Central memory CD8-positive, alpha-beta T cell (primary cell): Measurements from ENCODE around the gene FRMD4A.

Source experiments
- ATAC-seq: fragments of 150-1000 bp; cut with Tn5 transposase; replicated peaks from 2 replicates; pipeline ENCODE4 v1.10.0; 2022; ENCODE audit warnings: mild to moderate bottlenecking, moderate FRiP score, moderate number of reproducible peaks; ENCODE audit not compliant: poor library complexity, severe bottlenecking; ENCODE audit errors: extremely low read depth
- DNase-seq, 2 donors: peaks; one replicate each; pipeline ENCODE4 v3.0.0; 2021; ENCODE audit warnings: low spot score in 2 of 2
- H3K27ac Mint-ChIP-seq: one replicate; pipeline ENCODE4 v1.8.0; 2022; ENCODE audit warnings: low read depth, mild to moderate bottlenecking, moderate library complexity, mixed read lengths
- H3K27me3 Mint-ChIP-seq: one replicate; pipeline ENCODE4 v1.8.0; 2022; ENCODE audit warnings: mixed read lengths
- H3K36me3 Mint-ChIP-seq: one replicate; pipeline ENCODE4 v1.8.0; 2022; ENCODE audit warnings: mild to moderate bottlenecking, moderate library complexity, mixed read lengths; ENCODE audit not compliant: insufficient read depth
- H3K4me1 Mint-ChIP-seq: one replicate; pipeline ENCODE4 v1.8.0; 2022; ENCODE audit warnings: mixed read lengths
- H3K4me3 Mint-ChIP-seq: one replicate; pipeline ENCODE4 v1.8.0; 2022; ENCODE audit warnings: mild to moderate bottlenecking, moderate library complexity, mixed read lengths
- H3K9me3 Mint-ChIP-seq: one replicate; pipeline ENCODE4 v1.8.0; 2022; ENCODE audit warnings: mixed read lengths

FRMD4A gene

DNA sequence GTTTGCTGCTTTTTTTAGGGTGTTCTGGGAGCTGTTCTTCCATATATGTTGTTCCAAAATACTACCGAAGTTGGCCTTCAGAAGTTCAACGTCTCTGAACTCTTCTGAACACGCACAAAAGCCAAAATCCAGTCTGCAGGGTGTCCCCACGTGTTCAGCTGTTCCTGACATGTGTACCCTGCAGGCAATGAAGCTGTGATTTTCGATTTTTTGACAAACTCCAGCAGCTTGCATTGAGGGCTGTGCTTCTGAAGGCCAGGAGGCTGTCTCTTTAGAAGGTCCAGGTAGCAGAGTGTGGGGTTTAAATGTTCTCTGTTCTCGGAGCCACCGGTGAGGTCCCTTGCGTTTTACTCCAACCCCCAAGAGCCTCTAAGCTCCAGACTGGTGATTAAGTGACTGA, 598.9 kb downstream of the FRMD4A start:
- H3K4me3 Mint-ChIP-seq: no peak overlapping the region
- H3K27ac Mint-ChIP-seq: no peak overlapping the region
- H3K36me3 Mint-ChIP-seq: peaks cover 2% of the 10 kb centered on the region
- DNase-seq (no peak), ATAC-seq (no peak)
- H3K4me1 Mint-ChIP-seq: no peaks in the 10 kb centered on the region
- H3K27me3 Mint-ChIP-seq: no peaks in the 10 kb centered on the region
- no peaks in the 10 kb centered on the region for H3K9me3 Mint-ChIP-seq

DNA sequence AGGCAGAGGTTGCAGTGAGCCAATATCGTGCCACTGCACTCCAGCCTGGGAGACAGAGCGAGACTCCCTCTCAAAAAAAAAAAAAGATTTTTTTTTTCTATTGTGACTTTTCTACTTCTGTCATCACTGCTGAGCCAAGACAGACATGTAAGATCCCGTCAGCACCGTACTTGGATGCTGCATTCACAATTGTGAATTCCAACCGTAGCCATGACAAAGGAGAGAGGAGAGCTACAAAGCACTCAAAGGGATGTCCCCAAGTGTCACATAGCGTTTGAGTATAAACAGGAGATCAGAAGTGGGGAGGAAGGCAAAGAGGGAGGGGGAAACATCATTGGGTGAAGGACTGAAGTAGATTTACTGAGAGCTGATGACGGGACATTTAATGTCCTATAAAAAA, 599.8 kb downstream of the FRMD4A start:
- Mint-ChIP-seq H3K36me3 (peaks cover 2% of the 10 kb centered on the region), H3K27me3 (no peaks in the 10 kb centered on the region), H3K27ac (no peak overlapping the region), H3K4me1 (no peaks in the 10 kb centered on the region), H3K4me3 (no peak overlapping the region), H3K9me3 (no peaks in the 10 kb centered on the region)
- DNase-seq (no peak), ATAC-seq (no peak)

DNA sequence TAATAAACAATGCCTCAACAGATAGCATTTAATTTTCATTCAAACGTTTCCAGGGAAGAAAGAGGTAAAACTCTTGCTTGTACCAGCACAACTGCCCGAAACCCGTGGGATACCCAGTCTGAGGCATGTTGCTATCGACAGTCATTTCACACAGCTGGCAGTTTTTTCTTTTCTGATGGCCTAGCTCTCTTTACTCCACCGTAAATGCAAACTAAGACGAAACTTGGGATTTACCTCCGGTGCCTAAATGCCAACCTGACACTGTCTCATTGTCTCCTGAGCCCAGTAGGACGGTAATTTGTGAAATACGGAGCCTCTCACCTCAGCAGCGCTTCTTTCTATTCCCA, 600.4 kb downstream of the FRMD4A start:
- Mint-ChIP-seq H3K27me3 (no peaks in the 10 kb centered on the region), H3K36me3 (peaks cover 2% of the 10 kb centered on the region), H3K4me3 (no peak overlapping the region), H3K9me3 (no peaks in the 10 kb centered on the region), H3K4me1 (no peaks in the 10 kb centered on the region), H3K27ac (no peak overlapping the region)
- DNase-seq: no peak
- no peak for ATAC-seq

DNA sequence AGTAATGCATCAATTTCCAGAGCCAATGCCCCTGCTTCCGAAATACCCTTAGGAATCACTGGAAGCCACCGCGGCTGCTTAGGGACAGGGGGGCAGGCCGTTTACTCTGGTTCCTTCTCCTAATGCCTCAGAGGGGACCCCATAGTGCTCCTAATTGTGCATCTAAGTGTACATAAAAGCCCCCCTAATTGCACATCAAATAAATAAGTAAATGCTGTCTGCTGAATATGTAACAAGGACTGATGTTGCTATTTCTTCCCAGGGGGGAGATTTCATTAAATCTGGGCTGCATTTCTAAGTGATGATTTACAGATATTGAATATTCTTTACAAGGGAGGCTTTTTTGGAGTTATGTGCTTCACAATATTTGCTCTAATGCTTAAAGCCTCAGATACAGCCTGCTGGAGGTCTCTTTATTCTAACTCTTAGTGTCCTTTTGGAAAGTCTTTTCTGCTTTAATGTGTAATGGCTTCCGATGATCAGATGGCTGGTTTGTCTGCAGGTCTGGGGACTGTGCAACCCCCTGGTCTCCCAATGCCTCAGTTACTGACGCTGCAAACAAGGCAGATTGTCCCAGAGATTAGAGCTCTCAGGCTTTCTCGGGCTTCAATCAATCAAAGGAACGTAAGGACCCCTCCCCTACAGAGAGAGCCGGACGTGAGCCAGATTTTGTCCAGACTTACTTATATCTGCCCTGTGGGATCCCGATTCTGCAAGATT, 601.0 kb downstream of the FRMD4A start:
- no peaks in the 10 kb centered on the region for H3K27me3 Mint-ChIP-seq
- no peak overlapping the region for H3K4me3 Mint-ChIP-seq
- DNase-seq: no peak
- H3K36me3 Mint-ChIP-seq: peaks cover 2% of the 10 kb centered on the region
- no peak for ATAC-seq
- H3K4me1 Mint-ChIP-seq: no peaks in the 10 kb centered on the region
- no peaks in the 10 kb centered on the region for H3K9me3 Mint-ChIP-seq
- H3K27ac Mint-ChIP-seq: no peak overlapping the region

DNA sequence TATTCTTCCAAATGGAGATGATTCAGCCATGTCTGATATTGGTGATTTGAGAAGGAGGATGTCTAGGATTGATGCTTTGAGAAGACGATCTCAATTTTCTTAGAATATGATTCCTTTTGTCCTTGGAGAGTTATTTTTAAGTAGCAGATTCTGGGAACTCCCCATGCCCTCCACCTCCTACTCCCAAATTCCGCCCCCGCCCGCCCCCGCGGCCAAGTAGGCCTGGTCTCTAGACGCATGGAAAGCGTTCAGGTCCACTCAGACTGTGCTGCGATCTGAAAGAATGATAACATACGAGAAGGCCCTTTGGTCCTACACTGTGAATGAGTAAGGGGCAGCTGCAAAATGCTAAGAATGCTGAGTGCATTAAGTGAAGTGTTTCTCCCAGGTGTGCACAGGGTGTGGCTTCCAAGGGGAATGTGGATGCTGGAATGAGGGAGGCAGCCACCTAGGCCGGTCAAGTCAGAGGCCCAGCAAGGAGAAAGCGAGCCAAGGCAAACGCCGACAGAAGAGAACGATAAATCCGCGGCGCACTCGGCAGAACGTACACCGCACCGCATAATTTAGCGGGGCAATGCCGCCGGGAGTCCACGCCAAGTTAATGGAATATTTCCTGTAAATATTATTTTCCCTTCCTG, 601.7 kb downstream of the FRMD4A start:
- no peak overlapping the region for H3K4me3 Mint-ChIP-seq
- peaks cover 2% of the 10 kb centered on the region for H3K36me3 Mint-ChIP-seq
- no peaks in the 10 kb centered on the region for H3K4me1 Mint-ChIP-seq
- H3K9me3 Mint-ChIP-seq: no peaks in the 10 kb centered on the region
- ATAC-seq: no peak
- no peaks in the 10 kb centered on the region for H3K27me3 Mint-ChIP-seq
- H3K27ac Mint-ChIP-seq: no peak overlapping the region
- DNase-seq: no peak

DNA sequence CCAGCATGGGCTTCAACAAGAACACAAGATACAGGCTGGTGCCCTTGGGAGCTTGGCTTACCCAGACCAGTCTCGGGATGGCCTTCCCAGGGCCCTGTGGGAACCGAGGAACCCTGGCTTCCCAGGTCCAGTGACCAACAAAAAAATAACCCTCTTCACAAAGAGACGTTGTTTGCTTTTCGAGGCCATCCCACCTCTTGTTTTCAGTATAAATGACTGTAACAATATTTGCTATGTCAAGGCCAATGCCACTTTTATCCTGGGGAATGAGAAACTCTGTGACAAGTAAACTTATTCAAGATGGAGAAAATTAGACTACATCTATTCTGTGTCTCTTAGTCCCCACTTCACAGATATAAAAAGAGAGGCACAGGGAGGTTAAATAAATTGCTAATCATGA, 605.1 kb downstream of the FRMD4A start:
- Mint-ChIP-seq H3K9me3 (no peaks in the 10 kb centered on the region), H3K27ac (no peak overlapping the region), H3K27me3 (no peaks in the 10 kb centered on the region), H3K4me3 (no peak overlapping the region), H3K36me3 (no peaks in the 10 kb centered on the region), H3K4me1 (no peaks in the 10 kb centered on the region)
- DNase-seq (no peak), ATAC-seq (no peak)

DNA sequence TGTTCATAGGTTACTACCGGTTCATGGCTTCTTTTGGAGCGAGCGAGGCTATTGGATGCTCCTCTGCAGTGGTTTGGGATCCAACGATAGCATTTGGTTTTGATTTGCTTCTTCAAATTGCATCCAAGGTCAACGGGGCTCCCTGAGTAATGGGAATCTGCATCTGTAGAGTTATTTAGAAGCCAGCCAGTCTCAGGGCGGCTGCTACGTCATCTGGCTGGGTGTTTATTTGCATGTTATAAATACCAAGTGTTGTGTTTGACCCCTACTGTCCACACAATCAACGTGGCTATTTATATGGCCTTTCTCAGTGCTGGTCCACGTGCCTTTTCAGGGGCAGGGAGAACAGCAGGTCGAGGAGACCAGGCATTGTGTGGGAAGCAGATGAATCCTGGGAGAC, 606.2 kb downstream of the FRMD4A start:
- Mint-ChIP-seq H3K27ac (no peak overlapping the region), H3K9me3 (no peaks in the 10 kb centered on the region), H3K36me3 (no peaks in the 10 kb centered on the region), H3K4me1 (no peaks in the 10 kb centered on the region), H3K27me3 (no peaks in the 10 kb centered on the region), H3K4me3 (no peak overlapping the region)
- ATAC-seq (no peak), DNase-seq (no peak)

DNA sequence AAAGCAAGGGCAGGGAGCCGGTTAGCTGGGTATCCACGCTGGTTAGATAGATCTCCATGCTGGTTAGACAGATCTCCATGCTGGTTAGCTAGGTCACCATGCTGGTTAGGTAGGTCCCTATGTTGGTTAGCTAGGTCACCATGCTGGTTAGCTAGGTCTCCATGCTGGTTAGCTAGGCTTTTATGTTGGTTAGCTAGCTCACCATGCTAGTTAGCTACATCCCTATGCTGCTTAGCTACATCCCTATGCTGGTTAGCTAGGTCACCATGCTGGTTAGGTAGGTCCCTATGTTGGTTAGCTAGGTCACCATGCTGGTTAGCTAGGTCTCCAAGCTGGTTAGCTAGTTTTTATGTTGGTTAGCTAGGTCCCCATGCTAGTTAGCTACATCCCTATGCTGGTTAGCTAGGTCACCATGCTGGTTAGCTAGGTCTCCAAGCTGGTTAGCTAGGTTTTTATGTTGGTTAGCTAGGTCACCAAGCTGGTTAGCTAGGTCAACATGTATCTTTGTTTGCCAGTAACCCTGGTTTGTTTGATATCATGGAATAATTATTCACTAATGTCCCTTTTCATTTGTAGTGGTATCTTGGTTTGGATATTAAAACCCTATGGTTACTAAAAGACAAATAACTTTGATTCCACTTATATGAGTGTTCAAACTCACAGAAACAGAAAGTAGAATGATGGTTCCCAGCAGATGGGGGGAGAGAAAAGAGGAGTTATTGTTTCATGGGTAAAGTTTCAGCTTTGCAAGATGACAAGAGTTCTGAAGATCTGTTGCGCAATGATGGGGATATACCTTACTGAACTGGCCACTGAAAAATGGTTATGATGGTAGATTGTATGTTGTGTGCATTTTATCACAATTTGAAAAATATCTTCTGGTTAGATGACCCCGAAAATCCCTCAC, 607.7 kb downstream of the FRMD4A start:
- H3K27me3 Mint-ChIP-seq: no peaks in the 10 kb centered on the region
- no peaks in the 10 kb centered on the region for H3K9me3 Mint-ChIP-seq
- H3K27ac Mint-ChIP-seq: no peak overlapping the region
- ATAC-seq: no peak
- H3K4me3 Mint-ChIP-seq: no peak overlapping the region
- no peaks in the 10 kb centered on the region for H3K4me1 Mint-ChIP-seq
- no peak for DNase-seq
- H3K36me3 Mint-ChIP-seq: peaks cover 2% of the 10 kb centered on the region

DNA sequence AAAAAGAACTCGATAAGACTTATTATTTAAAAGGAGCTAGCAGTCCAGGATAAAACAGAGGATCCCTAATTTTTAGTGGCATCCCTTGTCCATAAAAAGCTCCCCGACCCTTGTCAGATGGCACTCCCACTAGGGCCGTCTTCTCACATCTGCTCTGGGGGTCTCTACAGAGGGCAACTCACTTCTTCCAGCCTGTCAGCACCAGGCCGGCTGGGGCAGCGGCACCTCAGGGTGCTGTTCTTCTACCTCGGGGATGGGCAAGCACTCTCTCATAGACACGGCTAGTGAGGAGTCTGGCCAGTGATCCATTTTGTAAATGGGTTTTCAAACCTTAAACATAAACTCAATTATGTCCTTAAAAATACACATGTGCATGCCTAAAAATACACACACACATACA, 609.2 kb downstream of the FRMD4A start:
- no peaks in the 10 kb centered on the region for H3K27me3 Mint-ChIP-seq
- no peak overlapping the region for H3K4me3 Mint-ChIP-seq
- H3K9me3 Mint-ChIP-seq: no peaks in the 10 kb centered on the region
- H3K36me3 Mint-ChIP-seq: peaks cover 4% of the 10 kb centered on the region
- no peak overlapping the region for H3K27ac Mint-ChIP-seq
- ATAC-seq: no peak
- no peak for DNase-seq
- no peaks in the 10 kb centered on the region for H3K4me1 Mint-ChIP-seq

DNA sequence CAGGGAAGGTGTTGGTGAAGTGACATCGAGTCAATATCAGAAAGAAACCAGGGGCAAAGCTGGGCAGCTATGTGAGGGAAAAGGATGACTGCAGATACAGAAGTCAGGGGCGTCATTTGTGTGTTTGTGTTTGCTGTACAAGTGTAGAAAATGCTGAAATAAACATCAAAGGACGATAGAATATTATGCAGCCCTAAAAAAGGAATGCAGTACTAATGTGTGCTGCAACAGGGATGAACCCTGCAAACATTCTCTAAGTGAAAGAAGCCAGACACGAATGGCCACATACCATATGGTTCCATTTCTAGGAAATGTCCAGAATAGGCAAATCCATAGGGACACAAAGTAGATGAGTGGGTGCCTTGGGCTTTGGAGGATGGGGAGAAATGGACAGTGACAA, 610.0 kb downstream of the FRMD4A start:
- Mint-ChIP-seq H3K27me3 (no peaks in the 10 kb centered on the region), H3K9me3 (no peaks in the 10 kb centered on the region), H3K36me3 (peaks cover 4% of the 10 kb centered on the region), H3K4me3 (no peak overlapping the region), H3K4me1 (no peaks in the 10 kb centered on the region), H3K27ac (no peak overlapping the region)
- ATAC-seq (no peak), DNase-seq (no peak)

DNA sequence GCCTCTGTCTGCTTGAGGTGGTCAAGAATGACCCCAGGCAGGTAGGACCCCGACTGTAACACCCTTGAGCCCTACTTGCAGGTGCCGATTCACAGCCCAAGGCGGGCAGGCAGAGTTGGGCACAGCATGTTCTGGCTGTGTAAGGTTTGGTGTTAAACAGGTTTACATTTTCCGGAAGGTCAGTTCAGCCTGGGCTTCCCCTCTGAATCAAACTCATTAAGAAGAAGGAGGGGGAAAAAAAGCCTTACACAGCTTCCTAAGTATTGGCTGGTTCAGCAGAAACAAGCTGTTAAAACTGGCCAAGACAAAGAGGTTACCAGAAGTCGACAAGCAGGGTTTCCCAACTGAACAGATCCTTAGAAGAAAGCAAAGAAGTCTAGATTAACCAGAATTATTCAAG, 611.3 kb downstream of the FRMD4A start:
- H3K9me3 Mint-ChIP-seq: no peaks in the 10 kb centered on the region
- DNase-seq: no peak
- no peaks in the 10 kb centered on the region for H3K27me3 Mint-ChIP-seq
- peaks cover 4% of the 10 kb centered on the region for H3K36me3 Mint-ChIP-seq
- H3K27ac Mint-ChIP-seq: no peak overlapping the region
- no peak overlapping the region for H3K4me3 Mint-ChIP-seq
- no peak for ATAC-seq
- H3K4me1 Mint-ChIP-seq: no peaks in the 10 kb centered on the region

DNA sequence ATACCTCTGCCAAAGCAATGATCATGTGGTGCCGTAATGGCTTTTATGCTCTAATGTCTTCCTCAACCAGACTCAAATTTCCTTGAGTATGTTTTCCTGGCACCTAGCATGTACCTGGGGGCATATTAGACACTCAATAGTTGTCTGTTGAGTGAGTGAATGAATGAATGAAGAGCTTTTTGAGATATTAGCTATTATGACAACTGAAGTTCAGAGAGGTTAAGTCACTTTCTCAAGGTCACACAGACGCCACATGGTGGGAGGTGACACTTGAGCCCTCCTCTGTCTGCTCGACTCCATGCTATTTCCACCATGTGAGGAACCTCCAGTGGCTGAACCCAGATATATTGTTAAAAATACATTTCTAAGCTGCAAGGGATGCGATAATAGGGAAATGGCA, 611.9 kb downstream of the FRMD4A start:
- Mint-ChIP-seq H3K9me3 (no peaks in the 10 kb centered on the region), H3K27me3 (no peaks in the 10 kb centered on the region), H3K36me3 (peaks cover 4% of the 10 kb centered on the region), H3K4me1 (no peaks in the 10 kb centered on the region), H3K27ac (no peak overlapping the region), H3K4me3 (peak overlapping the region; percentile 27)
- no peak for DNase-seq
- ATAC-seq: no peak
